Measurements from ENCODE around the gene ROR1. TPM values are rescaled to one million over a fixed set of nuclear protein-coding genes. Genes with fewer than 3 reads are reported as not detected.

ROR1 gene
- total RNA-seq, 3 donors from 2014 or later = 3.1 to 19.8 (median 3.4) TPM

GRCh38 chr1:63855942-63856341, 82.1 kb downstream of the ROR1 start:
- TF ChIP-seq CTCF (IDR thresholded peaks at IDR 0.05) = no peak
- no peaks in the 10 kb centered on the region for H3K9me3 ChIP-seq
- no peak for DNase-seq
- H3K4me1 ChIP-seq (ENCODE audit: low read depth) = no peaks in the 10 kb centered on the region
- no peaks in the 10 kb centered on the region for H3K36me3 ChIP-seq (ENCODE audit: low read depth)
- no peak overlapping the region for H3K4me3 ChIP-seq
- intact Hi-C loops (cut with DNase I, micrococcal nuclease) = no loop called here
- ATAC-seq = no peak

- Histone ChIP-seq H3K4me3 (no peak overlapping the region), H3K9me3 (no peaks in the 10 kb centered on the region), H3K36me3 (ENCODE audit: low read depth) (no peaks in the 10 kb centered on the region), H3K4me1 (ENCODE audit: low read depth) (no peaks in the 10 kb centered on the region)
- intact Hi-C loops (cut with DNase I, micrococcal nuclease) = no loop called here
- DNase-seq (no peak), ATAC-seq (no peak)
- TF ChIP-seq CTCF (IDR thresholded peaks at IDR 0.05) = no peak
These were observed 83.1 kb downstream of the ROR1 start for GRCh38 chr1:63856924-63857323.

- intact Hi-C loops (cut with DNase I, micrococcal nuclease) = no loop called here
These were observed 83.7 kb downstream of the ROR1 start for GRCh38 chr1:63857478-63857877.

GRCh38 chr1:63858153-63858552, 84.3 kb downstream of the ROR1 start:
- H3K9me3 ChIP-seq = no peaks in the 10 kb centered on the region
- no peak overlapping the region for H3K4me3 ChIP-seq
- H3K4me1 ChIP-seq (ENCODE audit: low read depth) = no peaks in the 10 kb centered on the region
- ATAC-seq (no peak), DNase-seq (no peak)
- no peak for TF ChIP-seq CTCF (IDR thresholded peaks at IDR 0.05)
- no peaks in the 10 kb centered on the region for H3K36me3 ChIP-seq (ENCODE audit: low read depth)
- intact Hi-C loops (cut with DNase I, micrococcal nuclease) = no loop called here

More at GRCh38 chr1:63857478-63857877, 83.7 kb downstream of the ROR1 start:
- Histone ChIP-seq H3K4me1 (ENCODE audit: low read depth) (no peaks in the 10 kb centered on the region), H3K9me3 (no peaks in the 10 kb centered on the region), H3K4me3 (no peak overlapping the region), H3K36me3 (ENCODE audit: low read depth) (no peaks in the 10 kb centered on the region)
- no peak for ATAC-seq
- no peak for TF ChIP-seq CTCF (IDR thresholded peaks at IDR 0.05)
- DNase-seq = no peak

GRCh38 chr1:63859480-63860275, 85.9 kb downstream of the ROR1 start:
- TF ChIP-seq CTCF (IDR thresholded peaks at IDR 0.05) = no peak
- intact Hi-C loops (cut with DNase I, micrococcal nuclease) = no loop called here
- no peak for ATAC-seq

More at GRCh38 chr1:63859480-63860275, 85.9 kb downstream of the ROR1 start:
- Histone ChIP-seq H3K4me3 (no peak overlapping the region), H3K9me3 (no peaks in the 10 kb centered on the region), H3K36me3 (ENCODE audit: low read depth) (no peaks in the 10 kb centered on the region), H3K4me1 (ENCODE audit: low read depth) (no peaks in the 10 kb centered on the region)
- no peak for DNase-seq

All from mucosa of descending colon (tissue), 3 donors.